SK-N-SH (cell line): ENCODE results near the gene MANBA.

Experiments
- EZH2phosphoT487 ChIP-seq: fragments of 200-600 bp; sonication (generic); IDR thresholded peaks from 2 replicates; pipeline ENCODE4 v1.6.1; 2017; ENCODE audit warnings: low read depth, mixed run types, mild to moderate bottlenecking, antibody characterized with exemption, moderate library complexity, borderline replicate concordance
- GATA2 ChIP-seq: sonication (generic); formaldehyde crosslinking; IDR thresholded peaks from 2 replicates; pipeline ENCODE4 v1.5.0; 2020; ENCODE audit warnings: mild to moderate bottlenecking, missing genetic modification reagents
- MXI1 ChIP-seq: IDR thresholded peaks from 2 replicates; pipeline ENCODE4 v1.6.1; 2012; ENCODE audit warnings: mild to moderate bottlenecking, low read depth, low read length, improper control_type of control experiment
- NRF1 ChIP-seq: IDR thresholded peaks from 2 replicates; pipeline ENCODE4 v1.6.1; 2012; ENCODE audit warnings: low read depth, mild to moderate bottlenecking, low read length
- POLR2AphosphoS5 ChIP-seq: IDR thresholded peaks from 2 replicates; pipeline ENCODE4 v1.6.1; 2012; ENCODE audit warnings: low read depth, low read length
- SIN3A ChIP-seq: IDR thresholded peaks from 2 replicates; pipeline ENCODE4 v1.6.1; 2012; ENCODE audit warnings: low read depth, mild to moderate bottlenecking, low read length, moderate library complexity, borderline replicate concordance
- TF ChIP-seq, protein P1 (sequence below): fragments of 200-600 bp; sonication (generic); IDR thresholded peaks from 2 replicates; pipeline ENCODE4 v1.6.1; 2017; ENCODE audit warnings: antibody characterized with exemption, mild to moderate bottlenecking, moderate library complexity

DNA sequence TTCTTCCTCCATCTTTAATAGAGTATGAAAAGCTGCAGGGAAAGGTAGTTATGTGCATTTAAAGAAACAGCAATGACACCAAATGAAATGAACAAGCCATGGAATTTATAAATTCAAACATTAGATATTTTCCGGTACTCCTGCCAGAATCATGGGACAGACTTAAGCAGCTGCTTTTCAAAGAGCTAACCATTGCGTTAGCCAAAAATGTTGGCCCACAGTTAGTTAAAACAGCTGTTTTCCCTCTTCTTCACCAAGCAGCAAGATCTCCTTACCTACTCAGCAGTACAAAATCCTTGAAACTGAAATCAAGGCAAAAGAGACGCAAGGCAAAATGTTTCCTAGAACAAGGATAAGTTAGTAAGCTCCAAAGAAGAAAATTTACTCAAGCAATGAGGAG lies 64.0 kb downstream of the MANBA start:
- TF ChIP-seq NRF1, result no peak
- TF ChIP-seq GATA2 (CRISPR knock-in tag), result no peak
- TF ChIP-seq, protein P1, sequence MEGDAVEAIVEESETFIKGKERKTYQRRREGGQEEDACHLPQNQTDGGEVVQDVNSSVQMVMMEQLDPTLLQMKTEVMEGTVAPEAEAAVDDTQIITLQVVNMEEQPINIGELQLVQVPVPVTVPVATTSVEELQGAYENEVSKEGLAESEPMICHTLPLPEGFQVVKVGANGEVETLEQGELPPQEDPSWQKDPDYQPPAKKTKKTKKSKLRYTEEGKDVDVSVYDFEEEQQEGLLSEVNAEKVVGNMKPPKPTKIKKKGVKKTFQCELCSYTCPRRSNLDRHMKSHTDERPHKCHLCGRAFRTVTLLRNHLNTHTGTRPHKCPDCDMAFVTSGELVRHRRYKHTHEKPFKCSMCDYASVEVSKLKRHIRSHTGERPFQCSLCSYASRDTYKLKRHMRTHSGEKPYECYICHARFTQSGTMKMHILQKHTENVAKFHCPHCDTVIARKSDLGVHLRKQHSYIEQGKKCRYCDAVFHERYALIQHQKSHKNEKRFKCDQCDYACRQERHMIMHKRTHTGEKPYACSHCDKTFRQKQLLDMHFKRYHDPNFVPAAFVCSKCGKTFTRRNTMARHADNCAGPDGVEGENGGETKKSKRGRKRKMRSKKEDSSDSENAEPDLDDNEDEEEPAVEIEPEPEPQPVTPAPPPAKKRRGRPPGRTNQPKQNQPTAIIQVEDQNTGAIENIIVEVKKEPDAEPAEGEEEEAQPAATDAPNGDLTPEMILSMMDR, result no peak
- TF ChIP-seq MXI1, result no peak
- no peak for TF ChIP-seq POLR2AphosphoS5
- TF ChIP-seq EZH2phosphoT487, result no peak
- no peak for TF ChIP-seq SIN3A
